GM12878 (cell line): ENCODE results near the gene NOS2. TPM values are rescaled to one million over a fixed set of nuclear protein-coding genes. Genes with fewer than 3 reads are reported as not detected.

Experiments used
- ATAC-seq: fragments of 200-7000 bp; cut with Tn5 transposase; 3 replicates; pipeline ENCODE4 v1.9.1; 2020; ENCODE audit warnings: mild to moderate bottlenecking, moderate library complexity
- BruUV-seq: library from RNA; stranded (reverse); fragments of 400-500 nt; replicated peaks from 2 replicates; lab custom pipeline; 2021; lab: Mats Ljungman, UMichigan
- CTCF ChIA-PET: fragments of 300-600 bp; sonication (Branson Sonifier 250); formaldehyde crosslinking; extraction: SDS; loops from one replicate; lab custom pipeline; 2021; ENCODE audit warnings: inconsistent platforms; lab: Yijun Ruan, JAX
- POLR2A ChIA-PET: fragments of 350-600 bp; formaldehyde crosslinking; extraction: SDS; loops from one replicate; lab custom pipeline; 2021; ENCODE audit warnings: inconsistent platforms; lab: Charles Lee
- RAD21 ChIA-PET: fragments of 300-600 bp; sonication (Branson Sonifier 250); formaldehyde crosslinking; loops from one replicate; lab custom pipeline; 2023; ENCODE audit warnings: antibody characterized with exemption; ENCODE audit not compliant: unreplicated experiment; lab: Charles Lee
- SMC1A ChIA-PET: fragments of 300-600 bp; sonication (Branson Sonifier 250); formaldehyde crosslinking; loops from one replicate; lab custom pipeline; 2023; ENCODE audit not compliant: unreplicated experiment, uncharacterized antibody; lab: Charles Lee
- DNase-seq: peaks from one replicate; pipeline ENCODE4 v3.0.0-alpha.2; 2011; ENCODE audit warnings: low read depth, low spot score
- FAIRE-seq: peaks from 3 replicates; lab custom pipeline; 2011; peaks lifted over from hg19 to GRCh38; lab: Jason Lieb, UNC
- H2AFZ ChIP-seq: 2 replicates; pipeline ENCODE4 v1.6.0; 2011; ENCODE audit warnings: low read depth, low read length, control low read depth; ENCODE audit not compliant: control insufficient read depth
- H3K27ac ChIP-seq: 2 replicates; pipeline ENCODE4 v1.5.1; 2011; ENCODE audit warnings: control low read depth; ENCODE audit not compliant: control insufficient read depth, insufficient read depth
- H3K27me3 ChIP-seq, 2 experiments: replicated peaks in 1 of 2; 2 replicates each; pipeline versions ENCODE4 v1.6.0 to v1.6.1; 2011; ENCODE audit warnings: low read length in 1 of 2; ENCODE audit not compliant: control insufficient read depth in 2 of 2, insufficient read depth in 2 of 2
- H3K36me3 ChIP-seq, 2 experiments: 2 replicates each; pipeline ENCODE4 v1.5.1; 2011; ENCODE audit warnings: low read length in 1 of 2; ENCODE audit not compliant: control insufficient read depth in 2 of 2, insufficient read depth in 2 of 2
- H3K4me1 ChIP-seq: 2 replicates; pipeline ENCODE4 v1.6.1; 2011; ENCODE audit warnings: mild to moderate bottlenecking, low read length, moderate library complexity, mixed read lengths; ENCODE audit not compliant: control insufficient read depth, insufficient read depth
- H3K4me2 ChIP-seq: 2 replicates; pipeline ENCODE4 v1.6.0; 2011; ENCODE audit warnings: control low read depth; ENCODE audit not compliant: control insufficient read depth, insufficient read depth
- H3K4me3 ChIP-seq: fragments of 200-600 bp; sonication (generic); 2 replicates; pipeline ENCODE4 v1.5.1; 2016
- H3K79me2 ChIP-seq: 2 replicates; pipeline ENCODE4 v1.6.0; 2011; ENCODE audit warnings: low read length; ENCODE audit not compliant: control insufficient read depth, insufficient read depth
- H3K9ac ChIP-seq: 2 replicates; pipeline ENCODE4 v1.8.0; 2011; ENCODE audit warnings: low read length, control low read depth, mixed read lengths; ENCODE audit not compliant: control insufficient read depth, insufficient read depth
- H3K9me3 ChIP-seq: replicated peaks from 3 replicates; pipeline ENCODE4 v1.5.1; 2011; ENCODE audit warnings: mild to moderate bottlenecking, low read length; ENCODE audit not compliant: control insufficient read depth, insufficient read depth
- H4K20me1 ChIP-seq: 2 replicates; pipeline ENCODE4 v1.6.0; 2011; ENCODE audit not compliant: control insufficient read depth, insufficient read depth
- JUND ChIP-seq: IDR thresholded peaks from 2 replicates; pipeline ENCODE4 v1.6.1; 2012; ENCODE audit warnings: low read depth, mild to moderate bottlenecking, low read length, improper control_type of control experiment, moderate library complexity
- WGBS: methylation state at CpG from one replicate; pipeline ENCODE4 v1.1.6; 2016; ENCODE audit warnings: low lambda C conversion rate; ENCODE audit not compliant: insufficient replicate concordance, insufficient coverage; ENCODE audit errors: missing lambda C conversion rate; 5-methylcytosine and 5-hydroxymethylcytosine counted together
- in situ Hi-C: fragments of 300-500 bp; cut with MboI; formaldehyde crosslinking; loops from 9 replicates; pipeline ENCODE4 v1.14.3; 2018; ENCODE audit warnings: mixed read lengths
- intact Hi-C: fragments of 100-400 bp; cut with micrococcal nuclease; formaldehyde crosslinking; loops from one replicate; pipeline ENCODE4 v1.14.2; 2022; ENCODE audit not compliant: unreplicated experiment
- polyA plus RNA-seq, 11 experiments: library from polyadenylated mRNA; depleted of rRNA in 4 of 11; unstranded in 6 of 11; stranded (reverse) in 5 of 11; fragments of >200 nt; fragmentation: Nextera tagmentation in 4 of 11; fragmentation: Illumina TruSeq in 1 of 11; extraction: Ambion mirVana in 4 of 11; extraction: Trizol in 1 of 11; gene quantifications; 1 replicate in 1 of 11; 2 replicates in 10 of 11; pipeline versions ENCODE4 v1.2.1 to v1.2.3, GENCODE V29; 2011 to 2016; ENCODE audit warnings: inconsistent platforms in 2 of 11, missing spikeins in 2 of 11, low read depth in 1 of 11
- total RNA-seq, 4 experiments: library from RNA; depleted of rRNA in 3 of 4; stranded (reverse); fragments of >200 nt in 3 of 4; fragmentation: Illumina TruSeq in 1 of 4; extraction: Trizol in 1 of 4; gene quantifications; 2 replicates each; pipeline versions ENCODE4 v1.2.1 to v1.2.3, GENCODE V29; 2013 to 2021
- TF ChIP-seq, protein P1 (sequence below): fragments of 450-650 bp; IDR thresholded peaks from 2 replicates; pipeline ENCODE4 v1.6.1; 2017; ENCODE audit warnings: mild to moderate bottlenecking, moderate library complexity

Gene NOS2
- total and polyA plus RNA-seq, 10 of the 15 experiments (the other 5 are each of a cell fraction or from before 2014, with no cell fraction given): 0.01 to 0.05 (median 0.01) TPM; not detected in 7

DNA sequence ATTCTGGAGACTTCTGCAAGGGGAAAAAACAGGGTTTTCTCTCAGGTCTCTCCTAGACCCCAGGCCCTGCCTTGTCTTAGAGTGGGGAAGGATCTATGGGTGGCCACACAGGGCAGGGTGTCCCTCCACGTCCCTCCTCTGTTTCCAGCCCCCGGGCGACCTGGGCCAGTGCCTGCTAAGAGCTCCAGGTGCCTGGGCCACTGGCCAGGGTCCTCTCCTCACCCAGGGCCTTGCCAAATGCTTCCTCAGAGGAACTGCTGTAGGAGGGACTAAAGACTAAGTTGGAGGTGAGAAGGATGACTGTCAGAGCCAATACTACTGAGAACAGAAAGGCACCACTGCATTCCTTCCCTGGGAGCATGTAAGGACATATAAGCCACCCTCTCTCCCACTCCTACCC, 11.4 kb downstream of the NOS2 start:
- no peaks in the 10 kb centered on the region for H3K4me1 ChIP-seq
- DNase-seq: no peak
- no peak overlapping the region for H3K27ac ChIP-seq
- ChIA-PET RAD21 (interaction anchor here (1.6 kb wide), 1 partner anchor 91 kb away, joined by 4 read pairs; no protein-coding TSS in a partner anchor), CTCF (interaction anchor here (0.6 kb wide), 1 partner anchor 293 kb away, joined by 3 read pairs; no protein-coding TSS in a partner anchor), SMC1A (no interaction called here), POLR2A (no interaction called here)
- intact Hi-C loops (no loop called here), in situ Hi-C loops (no loop called here)
- H4K20me1 ChIP-seq: no peaks in the 10 kb centered on the region
- no peaks in the 10 kb centered on the region for H3K79me2 ChIP-seq
- no peak overlapping the region for H3K9ac ChIP-seq
- 0% methylated on average over 3 of the region's 3 CpGs for WGBS
- no peaks in the 10 kb centered on the region for H3K9me3 ChIP-seq
- H3K36me3 ChIP-seq: no peaks in the 10 kb centered on the region
- no peak for FAIRE-seq
- H3K27me3 ChIP-seq: peaks cover 0 to 3% of the 10 kb centered on the region in 2 experiments; a peak in 1 of 4 replicates
- no peak overlapping the region for H3K4me3 ChIP-seq
- no peak overlapping the region for H2AFZ ChIP-seq
- no peak for TF ChIP-seq JUND
- TF ChIP-seq, protein P1, sequence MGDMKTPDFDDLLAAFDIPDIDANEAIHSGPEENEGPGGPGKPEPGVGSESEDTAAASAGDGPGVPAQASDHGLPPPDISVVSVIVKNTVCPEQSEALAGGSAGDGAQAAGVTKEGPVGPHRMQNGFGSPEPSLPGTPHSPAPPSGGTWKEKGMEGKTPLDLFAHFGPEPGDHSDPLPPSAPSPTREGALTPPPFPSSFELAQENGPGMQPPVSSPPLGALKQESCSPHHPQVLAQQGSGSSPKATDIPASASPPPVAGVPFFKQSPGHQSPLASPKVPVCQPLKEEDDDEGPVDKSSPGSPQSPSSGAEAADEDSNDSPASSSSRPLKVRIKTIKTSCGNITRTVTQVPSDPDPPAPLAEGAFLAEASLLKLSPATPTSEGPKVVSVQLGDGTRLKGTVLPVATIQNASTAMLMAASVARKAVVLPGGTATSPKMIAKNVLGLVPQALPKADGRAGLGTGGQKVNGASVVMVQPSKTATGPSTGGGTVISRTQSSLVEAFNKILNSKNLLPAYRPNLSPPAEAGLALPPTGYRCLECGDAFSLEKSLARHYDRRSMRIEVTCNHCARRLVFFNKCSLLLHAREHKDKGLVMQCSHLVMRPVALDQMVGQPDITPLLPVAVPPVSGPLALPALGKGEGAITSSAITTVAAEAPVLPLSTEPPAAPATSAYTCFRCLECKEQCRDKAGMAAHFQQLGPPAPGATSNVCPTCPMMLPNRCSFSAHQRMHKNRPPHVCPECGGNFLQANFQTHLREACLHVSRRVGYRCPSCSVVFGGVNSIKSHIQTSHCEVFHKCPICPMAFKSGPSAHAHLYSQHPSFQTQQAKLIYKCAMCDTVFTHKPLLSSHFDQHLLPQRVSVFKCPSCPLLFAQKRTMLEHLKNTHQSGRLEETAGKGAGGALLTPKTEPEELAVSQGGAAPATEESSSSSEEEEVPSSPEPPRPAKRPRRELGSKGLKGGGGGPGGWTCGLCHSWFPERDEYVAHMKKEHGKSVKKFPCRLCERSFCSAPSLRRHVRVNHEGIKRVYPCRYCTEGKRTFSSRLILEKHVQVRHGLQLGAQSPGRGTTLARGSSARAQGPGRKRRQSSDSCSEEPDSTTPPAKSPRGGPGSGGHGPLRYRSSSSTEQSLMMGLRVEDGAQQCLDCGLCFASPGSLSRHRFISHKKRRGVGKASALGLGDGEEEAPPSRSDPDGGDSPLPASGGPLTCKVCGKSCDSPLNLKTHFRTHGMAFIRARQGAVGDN: no peak
- ATAC-seq: no peak
- BruUV-seq: no TSS peak
- H3K4me2 ChIP-seq: no peak overlapping the region
